Keratinocyte (primary cell): ENCODE measurements around the gene C10orf71. TPM values are rescaled to one million over a fixed set of nuclear protein-coding genes. Genes with fewer than 3 reads are reported as not detected.

Source experiments
- DNase-seq: peaks from one replicate; pipeline ENCODE4 v3.0.0-alpha.2; 2011; ENCODE audit warnings: low read depth, missing footprints, low spot score
- FAIRE-seq: peaks from 2 replicates; lab custom pipeline; 2011; peaks lifted over from hg19 to GRCh38; lab: Jason Lieb, UNC
- H2AFZ ChIP-seq: 2 replicates; pipeline ENCODE4 v1.6.0; 2012; ENCODE audit warnings: low read length, control low read depth, inconsistent platforms; ENCODE audit not compliant: control insufficient read depth
- H3K27ac ChIP-seq: 2 replicates; pipeline ENCODE4 v1.5.1; 2011; ENCODE audit warnings: low read length; ENCODE audit not compliant: control insufficient read depth, insufficient read depth
- H3K27me3 ChIP-seq: 3 replicates; pipeline ENCODE4 v1.6.0; 2011; ENCODE audit warnings: low read length; ENCODE audit not compliant: control insufficient read depth, insufficient read depth; ENCODE audit errors: extremely low read depth
- H3K36me3 ChIP-seq, 2 experiments: 2 replicates in 1 of 2; 3 replicates in 1 of 2; pipeline ENCODE4 v1.5.1; 2011; ENCODE audit warnings: low read length in 2 of 2, mild to moderate bottlenecking in 1 of 2; ENCODE audit not compliant: control insufficient read depth in 2 of 2, insufficient read depth in 2 of 2; ENCODE audit errors: extremely low read depth in 1 of 2
- H3K4me1 ChIP-seq: 3 replicates; pipeline ENCODE4 v1.5.1; 2011; ENCODE audit warnings: low read length; ENCODE audit not compliant: control insufficient read depth, insufficient read depth; ENCODE audit errors: extremely low read depth
- H3K4me2 ChIP-seq: 3 replicates; pipeline ENCODE4 v1.6.0; 2011; ENCODE audit warnings: low read depth, low read length; ENCODE audit not compliant: control insufficient read depth, insufficient read depth; ENCODE audit errors: extremely low read depth
- H3K4me3 ChIP-seq, 3 experiments: fragments of 200-600 bp in 1 of 3; sonication (generic) in 1 of 3; 2 replicates in 2 of 3; 3 replicates in 1 of 3; pipeline ENCODE4 v1.5.1; 2011 to 2016; ENCODE audit warnings: low read length in 3 of 3, mild to moderate bottlenecking in 3 of 3, control low read depth in 2 of 3, inconsistent platforms in 1 of 3, low read depth in 1 of 3, mixed read lengths in 1 of 3, mixed run types in 1 of 3, moderate library complexity in 1 of 3; ENCODE audit not compliant: control insufficient read depth in 2 of 3, insufficient read depth in 2 of 3; ENCODE audit errors: extremely low read depth in 1 of 3
- H3K79me2 ChIP-seq: 2 replicates; pipeline ENCODE4 v1.6.0; 2012; ENCODE audit warnings: low read length; ENCODE audit not compliant: control insufficient read depth, insufficient read depth
- H3K9ac ChIP-seq: 3 replicates; pipeline ENCODE4 v1.6.0; 2011; ENCODE audit warnings: low read length; ENCODE audit not compliant: control insufficient read depth, insufficient read depth; ENCODE audit errors: extremely low read depth
- H3K9me1 ChIP-seq: 3 replicates; pipeline ENCODE4 v1.6.0; 2011; ENCODE audit warnings: low read length; ENCODE audit not compliant: control insufficient read depth, insufficient read depth; ENCODE audit errors: extremely low read depth
- H3K9me3 ChIP-seq: 2 replicates; pipeline ENCODE4 v1.5.1; 2012; ENCODE audit warnings: low read depth, low read length; ENCODE audit not compliant: control insufficient read depth
- H4K20me1 ChIP-seq: 3 replicates; pipeline ENCODE4 v1.6.0; 2011; ENCODE audit warnings: low read length; ENCODE audit not compliant: control insufficient read depth, insufficient read depth; ENCODE audit errors: extremely low read depth
- EZH2 ChIP-seq: IDR thresholded peaks from one replicate; pipeline ENCODE4 v1.6.1; 2012; ENCODE audit warnings: inconsistent platforms, mild to moderate bottlenecking, low read length, moderate library complexity
- dilution Hi-C: fragments of 300-500 bp; cut with MboI; formaldehyde crosslinking; loops from one replicate; pipeline ENCODE4 v1.7.0; 2020; ENCODE audit warnings: low sequenced_read_pairs; ENCODE audit not compliant: extremely low pct_ligation_motif_present
- polyA plus RNA-seq, 5 experiments: library from polyadenylated mRNA; depleted of rRNA in 3 of 5; stranded (reverse) in 3 of 5; stranded (forward) in 1 of 5; unstranded in 1 of 5; fragments of >200 nt; gene quantifications; 1 replicate in 1 of 5; 2 replicates in 3 of 5; 3 replicates in 1 of 5; pipeline versions ENCODE4 v1.2.1 to v1.2.3, GENCODE V29; 2011 to 2012; ENCODE audit warnings: missing spikeins in 2 of 5, low read depth in 1 of 5, low replicate concordance in 1 of 5
- TF ChIP-seq, protein P1 (sequence below), 3 experiments: IDR thresholded peaks in 1 of 3; conservative IDR thresholded peaks in 1 of 3; optimal IDR thresholded peaks in 1 of 3; 2 replicates in 2 of 3; 3 replicates in 1 of 3; pipeline versions ENCODE3 to v1.5.1; 2011; ENCODE audit warnings: low read length in 3 of 3, mild to moderate bottlenecking in 3 of 3, moderate library complexity in 2 of 3, control low read depth in 1 of 3, inconsistent platforms in 1 of 3; ENCODE audit not compliant: insufficient read depth in 2 of 3; ENCODE audit errors: extremely low read depth in 1 of 3

C10orf71 gene
- polyA plus RNA-seq, 1 donor (not counting 4 experiments of a cell fraction or from before 2014, with no cell fraction given) = not detected

DNA sequence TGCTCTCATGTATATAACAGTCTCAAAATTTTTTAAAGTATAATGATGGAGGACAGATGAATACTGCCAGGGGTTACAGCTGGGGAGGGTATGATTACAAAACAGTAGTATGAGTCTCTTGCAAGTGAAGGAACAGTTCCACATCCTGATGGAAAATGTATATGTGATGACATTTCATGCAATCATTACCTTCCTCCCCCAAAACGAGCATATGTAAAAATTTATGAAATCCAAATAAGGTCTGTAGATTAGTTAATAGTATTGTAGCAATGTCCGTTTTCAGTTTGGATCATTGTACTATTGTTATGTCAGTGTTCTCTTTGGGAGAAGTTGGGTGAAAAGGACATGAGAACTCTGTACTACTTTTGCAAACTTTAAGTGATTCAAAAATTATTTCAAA, 58.9 kb downstream of the C10orf71 start:
- Histone ChIP-seq H3K79me2 (no peaks in the 10 kb centered on the region), H3K4me1 (peaks cover 5% of the 10 kb centered on the region), H3K9ac (no peak overlapping the region), H3K9me1 (no peaks in the 10 kb centered on the region), H3K4me3 (no peak overlapping the region), H3K27ac (no peak overlapping the region), H3K9me3 (no peaks in the 10 kb centered on the region), H3K27me3 (no peaks in the 10 kb centered on the region), H4K20me1 (no peaks in the 10 kb centered on the region), H2AFZ (no peak overlapping the region), H3K4me2 (no peak overlapping the region), H3K36me3 (no peaks in the 10 kb centered on the region)
- no peak for FAIRE-seq
- DNase-seq = no peak
- TF ChIP-seq, protein P1, sequence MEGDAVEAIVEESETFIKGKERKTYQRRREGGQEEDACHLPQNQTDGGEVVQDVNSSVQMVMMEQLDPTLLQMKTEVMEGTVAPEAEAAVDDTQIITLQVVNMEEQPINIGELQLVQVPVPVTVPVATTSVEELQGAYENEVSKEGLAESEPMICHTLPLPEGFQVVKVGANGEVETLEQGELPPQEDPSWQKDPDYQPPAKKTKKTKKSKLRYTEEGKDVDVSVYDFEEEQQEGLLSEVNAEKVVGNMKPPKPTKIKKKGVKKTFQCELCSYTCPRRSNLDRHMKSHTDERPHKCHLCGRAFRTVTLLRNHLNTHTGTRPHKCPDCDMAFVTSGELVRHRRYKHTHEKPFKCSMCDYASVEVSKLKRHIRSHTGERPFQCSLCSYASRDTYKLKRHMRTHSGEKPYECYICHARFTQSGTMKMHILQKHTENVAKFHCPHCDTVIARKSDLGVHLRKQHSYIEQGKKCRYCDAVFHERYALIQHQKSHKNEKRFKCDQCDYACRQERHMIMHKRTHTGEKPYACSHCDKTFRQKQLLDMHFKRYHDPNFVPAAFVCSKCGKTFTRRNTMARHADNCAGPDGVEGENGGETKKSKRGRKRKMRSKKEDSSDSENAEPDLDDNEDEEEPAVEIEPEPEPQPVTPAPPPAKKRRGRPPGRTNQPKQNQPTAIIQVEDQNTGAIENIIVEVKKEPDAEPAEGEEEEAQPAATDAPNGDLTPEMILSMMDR (optimal IDR thresholded peaks at IDR 0.05 in 1 of 3, IDR thresholded peaks at IDR 0.05 in 1 of 3, conservative IDR thresholded peaks at IDR 0.05 in 1 of 3; ENCODE audit: extremely low read depth in 1 of 3, insufficient read depth in 2 of 3, low read length in 3 of 3) = no peak
- no peak for TF ChIP-seq EZH2
- dilution Hi-C loops = no loop called here

DNA sequence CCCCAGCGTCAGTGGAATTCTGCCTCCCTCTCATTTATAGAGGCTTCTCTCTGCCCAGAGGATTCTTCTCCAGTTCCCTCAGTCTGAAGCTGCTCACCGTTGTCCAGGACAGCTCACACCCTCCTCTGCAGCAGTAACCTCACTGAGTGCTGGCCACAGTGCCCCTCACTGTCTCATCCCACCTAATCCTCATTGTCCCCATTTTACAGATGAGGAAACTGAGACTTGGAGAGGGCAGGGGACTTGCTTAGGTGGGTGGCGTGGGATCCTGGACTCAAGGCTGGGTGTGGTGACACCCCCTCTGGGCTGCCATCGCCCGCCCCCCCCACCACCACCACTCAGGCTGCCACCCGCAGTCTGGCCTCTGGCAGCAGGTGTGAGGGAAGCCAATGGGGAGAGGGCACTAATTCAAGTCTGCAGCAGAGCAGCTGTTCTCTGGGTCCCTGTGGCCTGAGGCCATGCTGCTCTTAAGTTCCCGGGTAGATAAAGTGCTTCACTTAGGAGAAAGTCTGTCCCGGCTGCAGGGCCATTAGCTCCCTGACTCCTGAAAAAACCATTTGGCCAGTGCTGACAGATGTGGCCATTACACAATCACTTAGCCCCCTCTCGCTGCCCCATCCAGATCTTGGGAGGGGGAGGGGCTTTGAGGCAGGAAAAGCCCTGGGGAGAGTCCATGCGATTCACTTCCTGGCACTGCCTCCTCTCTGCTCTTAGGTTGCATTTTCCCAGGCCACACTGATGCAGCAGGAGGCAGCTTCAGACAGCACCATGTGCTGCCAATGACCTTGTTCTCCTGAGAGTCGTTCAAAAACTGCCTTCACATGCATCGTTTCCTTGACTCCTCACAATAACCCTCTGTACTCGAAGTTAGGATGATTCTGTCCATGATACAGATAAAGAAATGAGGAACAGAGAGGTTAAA, 60.6 kb downstream of the C10orf71 start:
- Histone ChIP-seq H2AFZ (no peak overlapping the region), H3K9me3 (no peaks in the 10 kb centered on the region), H4K20me1 (no peaks in the 10 kb centered on the region), H3K4me1 (peaks cover 5% of the 10 kb centered on the region), H3K27ac (no peak overlapping the region), H3K27me3 (no peaks in the 10 kb centered on the region), H3K36me3 (no peaks in the 10 kb centered on the region), H3K4me3 (no peak overlapping the region), H3K9ac (no peak overlapping the region), H3K4me2 (no peak overlapping the region), H3K9me1 (no peaks in the 10 kb centered on the region), H3K79me2 (no peaks in the 10 kb centered on the region)
- TF ChIP-seq, protein P1 (optimal IDR thresholded peaks at IDR 0.05 in 1 of 3, IDR thresholded peaks at IDR 0.05 in 1 of 3, conservative IDR thresholded peaks at IDR 0.05 in 1 of 3; ENCODE audit: extremely low read depth in 1 of 3, insufficient read depth in 2 of 3, low read length in 3 of 3) = no peak
- TF ChIP-seq EZH2 = no peak
- DNase-seq (no peak), FAIRE-seq (no peak)
- dilution Hi-C loops = no loop called here
